Testis (tissue), 2 donors: Measurements from ENCODE around the gene MRPL20.

Experiments used
- CTCF ChIP-seq, 3 experiments: fragments of 450-650 bp in 2 of 3; fragments of 200-600 bp in 1 of 3; sonication (generic) in 1 of 3; IDR thresholded peaks; one replicate each; pipeline ENCODE4 v1.5.1; 2016 to 2019; ENCODE audit warnings: antibody characterized with exemption in 3 of 3, mild to moderate bottlenecking in 2 of 3, moderate library complexity in 1 of 3
- POLR2A ChIP-seq: fragments of 450-650 bp; IDR thresholded peaks from one replicate; pipeline ENCODE4 v1.6.1; 2017; ENCODE audit warnings: antibody characterized with exemption, mild to moderate bottlenecking, moderate library complexity

- no peak for TF ChIP-seq POLR2A
- TF ChIP-seq CTCF (IDR thresholded peaks at IDR 0.05) = no peak
These were observed 4.5 kb upstream of the MRPL20 start for GRCh38 chr1:1411626-1412025.
